Measurements from ENCODE around the gene UQCRQ.
A peak's percentile ranks its signal among the peaks of the same experiment; 100 is the strongest.

The UQCRQ gene

GRCh38 chr5:132866342-132867045 is at the start of gene UQCRQ, which contains the start of gene GDF9:
Gene UQCRQ (plus strand): TSS chr5:132866642. CDS start chr5:132866882, 240 bp downstream.
Gene GDF9 (minus strand): TSS chr5:132866469. CDS start chr5:132864533, 1,936 bp downstream.
- DNase-seq (ENCODE audit: extremely low read depth, low read depth), result peak; percentile 98
- TF ChIP-seq CTCF (IDR thresholded peaks at IDR 0.05; ENCODE audit: low read depth, low read length, missing control alignments), result no peak
- H3K4me3 ChIP-seq (replicated peaks; ENCODE audit: low read depth, low read length), result peak within 1 kb of the TSS; percentile 80

GRCh38 chr5:132817011-132817410 is 49.4 kb upstream of the UQCRQ start:
- TF ChIP-seq CTCF (IDR thresholded peaks at IDR 0.05; ENCODE audit: low read depth, low read length, missing control alignments), result no peak
- no peak overlapping the region for H3K4me3 ChIP-seq (replicated peaks; ENCODE audit: low read depth, low read length)
- no peak for DNase-seq (ENCODE audit: extremely low read depth, low read depth)

GRCh38 chr5:132819468-132819867 is 47.0 kb upstream of the UQCRQ start:
- no peak overlapping the region for H3K4me3 ChIP-seq (replicated peaks; ENCODE audit: low read depth, low read length)
- DNase-seq (ENCODE audit: extremely low read depth, low read depth), result no peak

GRCh38 chr5:132820162-132820754 is 46.2 kb upstream of the UQCRQ start:
- TF ChIP-seq CTCF (IDR thresholded peaks at IDR 0.05; ENCODE audit: low read depth, low read length, missing control alignments), result peak; percentile 88
- no peak overlapping the region for H3K4me3 ChIP-seq (replicated peaks; ENCODE audit: low read depth, low read length)
- DNase-seq (ENCODE audit: extremely low read depth, low read depth), result peak; percentile 72

More at GRCh38 chr5:132819468-132819867, 47.0 kb upstream of the UQCRQ start:
- no peak for TF ChIP-seq CTCF (IDR thresholded peaks at IDR 0.05; ENCODE audit: low read depth, low read length, missing control alignments)

- no peak for TF ChIP-seq CTCF (IDR thresholded peaks at IDR 0.05; ENCODE audit: low read depth, low read length, missing control alignments)
- no peak for DNase-seq (ENCODE audit: extremely low read depth, low read depth)
- H3K4me3 ChIP-seq (replicated peaks; ENCODE audit: low read depth, low read length), result no peak overlapping the region
Observed at GRCh38 chr5:132821350-132821749, 45.1 kb upstream of the UQCRQ start.

GRCh38 chr5:132821791-132822190 is 44.7 kb upstream of the UQCRQ start:
- DNase-seq (ENCODE audit: extremely low read depth, low read depth), result no peak
- no peak for TF ChIP-seq CTCF (IDR thresholded peaks at IDR 0.05; ENCODE audit: low read depth, low read length, missing control alignments)
- no peak overlapping the region for H3K4me3 ChIP-seq (replicated peaks; ENCODE audit: low read depth, low read length)

Measured in HFF-Myc (cell line).